Gastrocnemius medialis (tissue), 4 donors: ENCODE data around the gene DCC.

Experiments
- CTCF ChIP-seq, 5 experiments: fragments of 450-650 bp in 3 of 5; fragments of 200-600 bp in 2 of 5; sonication (generic) in 2 of 5; IDR thresholded peaks in 4 of 5; conservative IDR thresholded peaks in 1 of 5; 1 replicate in 4 of 5; 2 replicates in 1 of 5; pipeline ENCODE4 v1.5.1; 2016 to 2019; ENCODE audit warnings: antibody characterized with exemption in 5 of 5, mild to moderate bottlenecking in 3 of 5, moderate library complexity in 3 of 5
- POLR2A ChIP-seq, 2 donors: fragments of 450-650 bp; IDR thresholded peaks; one replicate each; pipeline ENCODE4 v1.6.1; 2017; ENCODE audit warnings: antibody characterized with exemption in 2 of 2, mild to moderate bottlenecking in 2 of 2, moderate library complexity in 2 of 2

GRCh38 chr18:53509886-53510285, 1169.9 kb downstream of the DCC start:
- TF ChIP-seq POLR2A (IDR thresholded peaks at IDR 0.05) (no peak), CTCF (IDR thresholded peaks at IDR 0.05 in 4 of 5, conservative IDR thresholded peaks at IDR 0.05 in 1 of 5) (no peak)
